C1 segment of cervical spinal cord (tissue), 14 donors: ENCODE results near the gene FUT6.
A peak's percentile ranks its signal among the peaks of the same experiment; 100 is the strongest.

Experiments
- DNase-seq, 14 donors: peaks; one replicate each; lab custom pipeline; 2025; lab: John Stamatoyannopoulos, UW

The FUT6 gene

GRCh38 chr19:5786593-5787408 is 52.7 kb downstream of the FUT6 start:
- no peak for DNase-seq

- DNase-seq, result no peak
Observed at GRCh38 chr19:5785423-5785822, 54.1 kb downstream of the FUT6 start.

- DNase-seq, result no peak
Observed at GRCh38 chr19:5784581-5785147, 54.8 kb downstream of the FUT6 start, which contains the start of gene PRR22. Gene PRR22 (minus strand): TSS chr19:5784746. CDS start chr19:5784660, 86 bp downstream.

- DNase-seq, result no peak
Observed at GRCh38 chr19:5782945-5783919, 56.3 kb downstream of the FUT6 start.

GRCh38 chr19:5782322-5782721 is 57.2 kb downstream of the FUT6 start:
- DNase-seq, result no peak

- DNase-seq, result peak in 2 of 14 donors; percentile 1 to 14
Observed at GRCh38 chr19:5780916-5781315, 58.6 kb downstream of the FUT6 start.
